GM19025 (cell line): ENCODE data around the gene MGAT4C.

Experiments used
- ATAC-seq: cut with Tn5 transposase; IDR thresholded peaks from one replicate; pipeline ENCODE4 v1.9.1; 2021; ENCODE audit warnings: mild to moderate bottlenecking, low read depth, moderate library complexity; ENCODE audit not compliant: unreplicated experiment

The MGAT4C gene

GRCh38 chr12:86230516-86231146 is 25.6 kb downstream of the MGAT4C start:
- ATAC-seq, result no peak

DNA sequence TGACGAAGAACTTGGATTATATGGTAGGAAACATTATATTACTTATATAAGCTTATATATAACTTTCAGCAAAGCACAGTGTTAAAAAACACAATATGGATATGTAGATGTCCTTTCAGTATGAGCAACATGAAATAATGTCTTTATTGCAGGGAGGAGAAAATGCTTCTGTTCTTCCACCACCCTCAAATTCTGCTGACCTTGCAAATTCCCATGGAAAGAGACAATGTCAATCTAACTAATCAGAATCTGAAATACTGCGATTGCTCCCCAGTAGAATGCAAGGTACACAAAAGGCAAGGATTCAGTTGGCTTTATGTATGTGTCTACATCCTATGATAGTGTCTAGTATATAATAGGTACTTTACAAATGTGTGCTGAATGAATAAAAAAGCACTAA is 26.4 kb downstream of the MGAT4C start:
- no peak for ATAC-seq

- no peak for ATAC-seq
Observed at GRCh38 chr12:86228656-86229055, 27.5 kb downstream of the MGAT4C start.

- ATAC-seq, result no peak
Observed at GRCh38 chr12:86226481-86226880, 29.7 kb downstream of the MGAT4C start.

- ATAC-seq, result no peak
Observed at GRCh38 chr12:86216591-86216990, 39.6 kb downstream of the MGAT4C start.

DNA sequence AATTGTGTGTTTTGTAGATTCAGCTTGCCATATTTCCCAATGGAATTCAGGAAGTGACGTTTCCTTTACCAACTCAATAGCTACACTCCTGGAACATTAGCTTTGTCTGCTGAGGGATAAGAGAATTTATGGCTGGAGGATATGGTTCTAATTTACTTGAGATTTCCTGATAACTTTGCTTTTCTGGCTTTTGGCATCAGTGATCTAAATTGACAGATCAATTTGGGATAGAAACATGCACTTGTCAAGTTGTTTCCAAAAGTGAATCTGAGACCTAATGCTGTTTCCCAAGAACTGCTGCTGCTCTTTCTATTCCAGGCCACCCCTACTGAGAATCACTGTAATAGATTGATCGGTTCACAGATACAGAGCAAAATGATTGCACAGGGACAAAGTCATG is 43.2 kb downstream of the MGAT4C start:
- ATAC-seq, result no peak

- no peak for ATAC-seq
Observed at GRCh38 chr12:86198696-86199444, 57.3 kb downstream of the MGAT4C start.

GRCh38 chr12:86196465-86196864 is 59.7 kb downstream of the MGAT4C start:
- no peak for ATAC-seq

DNA sequence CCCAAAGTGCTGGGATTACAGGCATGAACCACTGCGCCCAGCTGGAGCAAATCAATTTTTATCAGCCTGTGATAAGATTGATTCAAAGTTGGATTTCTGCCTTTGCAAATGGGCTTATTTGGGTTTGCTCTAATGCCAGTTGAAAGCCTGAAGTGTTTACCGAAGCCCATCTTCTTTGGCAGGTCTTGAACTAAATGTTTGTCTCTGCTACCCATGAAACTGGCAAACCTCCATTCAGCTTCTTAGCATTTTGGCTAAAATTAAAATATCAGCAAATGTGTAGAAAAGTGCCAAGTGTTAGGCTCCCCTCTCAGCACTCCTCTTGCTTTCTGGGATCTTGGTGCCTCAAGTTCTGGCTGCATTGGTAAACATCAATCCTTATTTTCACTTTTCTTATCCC is 61.5 kb downstream of the MGAT4C start:
- ATAC-seq, result no peak

- no peak for ATAC-seq
Observed at GRCh38 chr12:86193931-86194330, 62.3 kb downstream of the MGAT4C start.

- ATAC-seq, result no peak
Observed at GRCh38 chr12:86188226-86188625, 68.0 kb downstream of the MGAT4C start.

GRCh38 chr12:86186449-86186848 is 69.7 kb downstream of the MGAT4C start:
- ATAC-seq, result no peak

DNA sequence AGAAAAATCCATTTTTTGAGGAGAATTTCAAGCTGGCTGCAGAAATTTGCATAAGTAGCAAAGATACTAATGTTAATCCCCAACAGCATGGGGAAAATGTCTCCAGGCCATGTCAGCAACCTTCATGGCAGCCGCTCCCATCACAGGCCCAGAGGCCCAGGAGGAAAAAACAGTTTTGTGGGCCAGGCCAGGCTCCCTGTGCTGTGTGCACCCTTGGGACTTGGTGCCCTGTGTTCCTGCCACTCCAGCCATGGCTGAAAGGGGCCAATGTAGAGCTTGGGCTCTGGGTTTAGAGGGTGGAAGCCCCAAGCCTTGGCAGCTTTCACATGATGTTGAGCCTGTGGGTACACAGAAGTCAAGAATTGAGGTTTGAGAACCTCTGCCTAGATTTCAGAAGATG is 76.3 kb downstream of the MGAT4C start:
- no peak for ATAC-seq

DNA sequence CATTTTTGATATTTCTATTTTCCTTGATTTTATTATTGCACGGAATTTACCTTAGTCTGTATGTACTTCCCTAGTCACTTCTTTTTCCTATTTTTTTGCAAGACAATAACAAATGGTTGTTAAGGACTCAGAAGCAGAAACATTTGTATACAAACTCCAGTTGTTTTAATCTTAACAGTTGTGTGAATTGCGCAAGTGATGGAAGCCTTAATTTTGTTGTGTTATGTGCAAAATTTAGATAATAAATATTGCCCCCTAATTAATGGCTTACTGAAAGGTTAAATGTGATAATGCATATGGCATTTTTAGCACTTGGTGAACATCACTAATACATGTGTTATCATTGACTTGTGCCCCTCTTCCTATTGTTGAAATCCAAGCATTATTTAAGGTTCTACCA is 82.0 kb downstream of the MGAT4C start:
- ATAC-seq, result no peak

DNA sequence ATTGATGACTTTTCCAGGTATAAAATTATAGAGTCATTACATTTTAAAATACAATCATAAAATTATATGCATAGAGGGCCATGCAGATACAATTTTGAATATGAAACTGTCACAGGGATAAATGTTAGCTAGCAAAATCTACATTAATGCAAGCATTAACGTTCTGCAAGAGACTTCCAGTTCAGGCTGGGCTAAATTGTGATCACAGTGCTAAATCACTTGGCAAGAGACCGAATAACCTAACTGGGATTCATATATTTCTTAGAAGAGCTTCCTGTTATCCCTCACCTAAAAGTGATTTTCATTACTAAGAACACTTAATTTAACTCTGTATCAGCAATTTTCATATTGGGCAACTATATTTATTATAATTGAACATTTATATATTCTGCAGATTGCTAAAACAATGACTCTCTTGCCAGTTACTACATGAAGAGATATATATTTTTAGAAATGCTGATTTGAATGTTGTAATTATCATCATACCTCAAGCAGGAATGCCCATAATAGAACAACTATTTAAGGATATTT is 83.2 kb downstream of the MGAT4C start:
- ATAC-seq, result no peak

DNA sequence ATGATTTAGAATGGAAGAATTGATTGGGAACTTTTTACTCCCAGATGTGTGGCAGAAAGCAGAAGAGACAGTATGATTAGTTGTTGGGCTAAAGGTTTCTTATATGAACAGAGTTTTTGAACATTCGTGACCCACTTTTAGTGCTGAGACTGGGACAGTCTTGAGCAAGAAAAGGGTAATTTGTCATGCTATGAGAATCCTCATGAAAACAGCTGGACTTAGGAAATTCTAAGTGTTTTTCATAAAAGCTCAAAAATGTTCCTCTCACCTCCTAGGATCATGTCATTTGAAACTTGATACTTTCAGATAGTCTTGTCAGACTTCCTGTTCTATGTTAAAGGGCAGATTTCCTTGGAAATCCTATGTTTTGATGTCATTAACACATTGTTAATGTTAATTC is 86.1 kb downstream of the MGAT4C start:
- no peak for ATAC-seq

GRCh38 chr12:86158956-86159355 is 97.2 kb downstream of the MGAT4C start:
- no peak for ATAC-seq

DNA sequence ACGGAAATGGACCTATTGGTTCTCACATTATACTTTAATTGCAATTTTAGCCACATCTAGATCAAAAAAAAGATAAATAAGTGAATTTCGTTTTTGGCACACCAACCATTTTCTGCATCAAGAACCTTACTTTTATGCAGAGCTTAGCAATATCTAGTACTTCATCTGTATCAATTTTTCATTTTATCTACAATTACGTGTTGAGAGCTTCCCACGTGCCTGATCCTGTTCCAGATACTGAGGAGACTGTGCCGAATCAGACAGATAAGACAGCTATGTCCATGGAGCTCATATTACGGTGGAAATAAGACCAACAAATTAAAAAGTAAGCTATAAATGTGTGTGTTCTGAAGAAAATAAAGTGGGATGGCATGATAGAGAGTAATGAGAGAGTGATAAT is 101.6 kb downstream of the MGAT4C start:
- no peak for ATAC-seq

GRCh38 chr12:86148612-86149011 is 107.6 kb downstream of the MGAT4C start:
- no peak for ATAC-seq

DNA sequence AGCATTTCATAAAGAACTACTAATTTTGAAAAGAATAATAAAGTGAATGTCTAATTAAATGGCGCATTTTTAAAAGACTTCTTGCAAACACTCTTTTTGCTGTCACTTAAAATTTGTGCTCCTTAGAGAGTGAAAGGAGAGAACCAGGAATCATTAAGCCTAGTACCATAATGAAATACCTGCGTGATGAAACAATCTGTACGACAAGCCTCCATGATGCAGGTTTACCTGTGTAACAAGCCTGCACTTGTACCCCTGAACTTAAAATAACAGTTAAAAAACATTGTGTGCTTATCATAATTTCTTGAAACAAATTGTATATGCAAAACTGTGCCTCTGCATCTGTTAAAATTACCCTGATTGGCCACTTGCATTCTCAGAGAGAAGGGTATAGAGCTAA is 108.1 kb downstream of the MGAT4C start:
- no peak for ATAC-seq

- ATAC-seq, result no peak
Observed at GRCh38 chr12:86145156-86145555, 111.0 kb downstream of the MGAT4C start.

GRCh38 chr12:86143162-86143561 is 113.0 kb downstream of the MGAT4C start:
- no peak for ATAC-seq
